GM21529 (cell line): ENCODE measurements around the gene AGMO.
"Not testable (repeated sequence)": the region's sequence is repeated elsewhere in the genome, so short reads cannot be mapped to it uniquely, and the experiment has no call there.

Experiments
- ATAC-seq: cut with Tn5 transposase; IDR thresholded peaks from one replicate; pipeline ENCODE4 v1.9.1; 2021; ENCODE audit not compliant: unreplicated experiment

The AGMO gene

DNA sequence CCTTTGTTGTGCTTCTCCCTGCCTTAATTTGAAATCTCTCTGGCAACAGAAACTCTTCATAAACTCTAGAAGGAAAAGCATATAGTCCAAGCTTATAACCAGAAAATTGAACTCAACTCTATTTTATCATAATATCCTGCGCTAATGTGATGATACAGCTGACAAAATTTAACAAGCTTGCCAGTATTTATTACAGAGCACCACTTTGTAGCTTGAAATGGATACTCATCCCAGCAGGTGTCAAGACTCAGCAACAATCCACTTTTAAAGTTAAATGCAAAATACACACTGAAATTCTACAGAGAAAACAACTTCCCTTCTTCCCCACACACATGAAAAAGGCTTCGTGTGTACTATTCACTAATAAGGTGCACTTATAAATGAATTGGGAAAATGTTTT, 228.9 kb downstream of the AGMO start:
- ATAC-seq: no peak

DNA sequence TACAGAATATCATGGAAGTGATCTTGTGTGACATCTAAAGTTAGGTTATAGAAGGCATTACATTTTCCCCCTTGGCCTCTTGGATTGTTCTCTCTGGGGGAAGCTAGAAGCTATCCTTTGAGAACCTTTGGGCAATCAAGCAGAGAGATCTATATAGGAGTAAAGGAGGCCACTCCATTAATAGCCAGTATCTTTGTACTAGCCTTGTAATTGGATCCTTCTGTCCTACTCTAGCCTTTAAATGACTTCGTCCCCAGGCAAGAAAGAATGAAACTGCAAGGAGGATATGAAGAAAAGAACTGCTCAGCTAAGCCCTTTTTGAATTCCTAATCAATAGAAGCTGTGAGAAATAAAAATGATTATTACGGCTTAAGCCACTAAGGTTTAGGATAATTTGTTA, 230.9 kb downstream of the AGMO start:
- no peak for ATAC-seq

DNA sequence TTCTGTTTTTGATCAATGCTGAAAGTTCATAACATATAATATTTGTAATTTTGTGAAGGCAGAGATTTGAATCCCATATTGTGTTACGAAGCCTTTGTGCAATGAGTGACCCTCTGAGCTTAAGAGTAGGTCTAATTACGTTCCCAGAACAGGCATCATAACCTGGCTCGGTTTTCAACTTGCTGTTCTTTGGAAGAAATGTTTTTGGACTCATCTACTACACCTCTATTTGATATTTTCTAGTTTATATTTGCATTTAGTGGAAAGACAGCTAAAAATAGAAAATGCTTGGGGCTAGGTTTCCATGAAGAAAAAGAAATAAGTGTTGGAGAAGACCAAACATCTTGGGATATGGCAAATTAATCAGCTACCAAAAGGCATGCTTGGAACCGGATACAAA, 234.8 kb downstream of the AGMO start:
- ATAC-seq: no peak

DNA sequence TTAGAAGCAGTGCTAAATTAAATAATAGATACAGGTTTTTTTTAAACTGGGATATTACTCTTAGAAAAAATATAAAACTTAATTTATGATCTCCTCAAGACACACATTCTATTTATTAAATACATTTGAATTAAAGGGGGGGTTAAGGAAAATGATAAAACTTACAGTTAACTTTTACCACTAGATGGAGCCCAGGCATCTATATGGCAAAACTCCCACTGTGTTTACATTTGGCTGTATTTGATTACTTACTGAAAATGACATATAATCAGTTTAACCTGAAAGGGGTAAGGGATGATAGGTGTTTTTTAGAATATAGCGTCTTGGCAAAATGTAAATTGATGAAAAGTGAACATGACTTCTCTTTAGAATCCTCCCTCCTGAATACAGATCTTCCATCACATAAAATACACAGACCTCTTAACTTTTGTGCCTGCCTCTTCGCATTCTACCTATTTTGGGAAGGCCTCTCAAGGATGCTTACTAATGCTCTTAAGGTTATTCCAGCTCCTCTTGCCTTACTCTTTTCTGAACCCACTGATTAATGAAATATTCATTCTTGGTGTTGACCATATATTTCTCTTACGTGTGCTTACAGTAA, 235.7 kb downstream of the AGMO start:
- ATAC-seq: no peak

DNA sequence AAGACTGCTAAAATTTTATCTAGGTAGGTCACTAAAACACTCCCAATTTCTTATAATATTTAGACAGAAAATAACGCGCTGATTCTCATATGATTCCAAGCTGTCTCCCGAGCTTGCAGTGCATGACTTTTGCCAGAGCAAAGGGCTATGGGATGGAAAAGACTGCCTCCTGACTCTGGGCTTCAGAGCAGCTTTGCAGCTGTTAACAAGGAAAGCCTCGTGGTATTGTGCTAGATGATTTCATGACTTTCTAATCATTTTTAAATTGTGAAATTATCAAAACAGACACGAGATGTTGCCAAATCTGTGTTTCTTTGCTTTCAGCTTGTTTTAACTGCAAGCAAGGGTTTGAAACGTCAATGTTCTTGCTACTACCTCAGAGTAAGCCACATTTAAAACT, 238.3 kb downstream of the AGMO start:
- no peak for ATAC-seq

DNA sequence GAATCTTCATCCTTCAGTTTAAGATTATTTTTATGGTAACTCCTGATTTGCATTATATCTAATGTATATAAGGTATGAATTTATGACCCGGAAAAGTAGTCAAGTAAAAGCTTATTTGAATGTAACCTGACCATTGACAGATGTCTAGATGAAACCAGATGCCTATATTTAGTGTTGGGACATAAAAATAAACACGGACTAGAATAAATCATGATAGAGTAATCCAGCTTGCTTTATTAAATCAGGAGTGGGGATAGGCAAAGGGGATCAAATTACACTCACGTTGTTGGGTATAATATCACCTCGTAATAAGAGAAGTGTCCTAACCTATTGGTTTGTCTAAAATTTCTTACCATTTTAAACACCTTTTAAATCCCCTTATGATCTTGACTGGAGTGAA, 244.6 kb downstream of the AGMO start:
- no peak for ATAC-seq

DNA sequence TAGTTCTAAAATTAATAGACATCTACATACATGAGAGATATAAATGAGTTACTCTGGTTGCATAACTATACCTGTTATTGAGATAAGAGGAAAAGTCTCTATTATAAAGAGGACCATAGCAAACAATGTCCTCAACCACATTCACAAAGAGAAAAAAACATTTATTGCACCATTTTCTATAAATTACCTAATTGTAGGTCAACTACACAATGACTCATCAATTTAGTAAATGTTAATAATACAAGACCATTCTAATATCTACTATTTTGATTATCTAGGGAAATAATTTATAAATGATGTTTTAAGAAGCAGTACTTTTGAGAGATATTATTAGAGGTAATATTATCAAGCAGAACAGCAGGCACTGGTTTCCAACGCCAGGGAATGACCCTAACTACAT, 246.1 kb downstream of the AGMO start:
- no peak for ATAC-seq

DNA sequence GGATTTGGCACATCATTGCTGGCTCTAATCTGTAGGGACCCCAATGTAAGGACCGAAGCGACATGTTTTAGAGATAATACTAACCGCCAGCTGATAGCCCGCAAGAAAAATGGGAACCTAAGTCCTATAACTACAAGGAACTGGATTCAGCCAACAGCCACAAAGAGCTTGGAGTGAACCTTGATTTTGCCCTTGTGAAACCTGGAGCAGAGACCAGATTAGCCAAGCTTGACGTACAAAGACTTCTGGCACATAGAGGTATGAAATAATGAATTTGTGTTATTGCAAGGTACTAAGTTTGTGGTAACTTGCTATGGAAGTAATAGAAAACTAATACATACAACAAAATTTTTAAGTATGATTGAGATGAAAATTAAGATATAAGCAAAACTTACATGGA, 246.9 kb downstream of the AGMO start:
- no peak for ATAC-seq

DNA sequence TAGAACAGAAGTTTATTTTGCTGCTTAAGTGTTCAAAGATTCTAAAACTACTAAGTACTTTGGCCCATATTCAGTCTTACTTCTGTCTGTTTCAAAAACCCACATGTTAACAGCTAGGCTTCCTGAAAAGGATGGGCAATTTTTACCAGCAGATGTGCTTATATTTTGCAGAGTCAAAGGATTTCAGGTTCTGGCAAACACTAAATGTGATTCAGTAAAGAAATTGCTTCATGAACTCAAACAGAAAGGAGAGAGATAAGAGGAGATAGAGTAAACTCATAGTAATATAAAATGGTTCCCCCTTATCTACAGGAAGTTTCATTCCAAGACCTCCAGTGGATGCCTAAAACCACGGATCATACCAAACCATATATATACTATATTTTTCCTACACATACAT, 248.5 kb downstream of the AGMO start:
- no peak for ATAC-seq

DNA sequence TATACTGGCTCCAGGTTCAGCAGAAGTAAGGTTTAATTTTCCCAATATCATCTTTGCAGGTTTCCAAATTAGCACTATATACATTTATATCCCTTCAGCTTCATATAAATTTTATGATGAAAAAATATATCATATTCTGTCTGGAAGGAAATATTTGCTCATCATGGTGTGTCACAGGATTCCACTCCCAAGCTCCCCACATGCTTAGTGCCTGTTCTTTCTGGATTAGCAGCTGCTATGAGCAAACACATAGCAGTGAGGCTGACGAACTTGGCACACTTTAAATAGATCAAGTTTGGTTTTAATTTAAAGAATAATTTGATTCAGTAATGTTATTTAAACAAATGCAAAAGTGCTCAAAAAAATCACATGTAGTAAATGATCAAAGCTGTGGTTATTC, 251.9 kb downstream of the AGMO start:
- ATAC-seq: no peak

DNA sequence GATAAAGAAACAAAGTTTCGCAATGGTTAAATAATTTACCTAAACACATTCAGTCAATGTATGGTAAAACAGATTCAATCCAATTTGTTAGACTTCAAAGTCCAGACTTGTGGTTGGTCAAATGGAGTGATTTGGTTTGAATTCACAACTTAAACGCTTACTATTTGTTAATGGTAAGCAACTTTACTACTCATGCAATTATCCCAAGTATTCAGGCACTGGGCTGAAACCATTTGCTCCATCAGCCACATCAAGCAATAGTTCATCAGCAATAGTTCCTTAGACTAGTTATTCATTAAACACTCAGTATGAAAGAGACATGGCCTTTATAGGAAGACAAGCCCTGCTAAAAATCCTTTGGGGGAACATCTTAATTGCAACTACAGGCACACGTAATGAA, 253.0 kb downstream of the AGMO start:
- no peak for ATAC-seq

DNA sequence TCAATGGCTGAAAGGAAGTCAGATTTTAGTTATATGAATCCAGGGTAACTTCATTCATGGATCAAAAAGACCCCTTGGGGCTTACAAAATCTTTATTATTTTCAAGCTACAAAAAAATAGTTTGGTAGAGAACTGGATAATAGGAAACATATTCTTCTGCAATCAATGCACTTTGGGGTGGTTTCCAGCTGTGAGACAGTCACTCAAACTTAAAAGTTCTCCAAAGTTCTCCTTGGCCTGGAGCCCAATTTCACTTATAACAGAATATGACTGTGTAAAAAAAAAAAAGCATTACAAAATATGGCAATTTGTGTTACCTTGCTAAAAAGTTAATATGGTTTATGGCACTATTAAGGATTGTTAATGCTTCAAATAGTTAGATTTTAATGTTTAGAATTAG, 255.5 kb downstream of the AGMO start:
- ATAC-seq: no peak

DNA sequence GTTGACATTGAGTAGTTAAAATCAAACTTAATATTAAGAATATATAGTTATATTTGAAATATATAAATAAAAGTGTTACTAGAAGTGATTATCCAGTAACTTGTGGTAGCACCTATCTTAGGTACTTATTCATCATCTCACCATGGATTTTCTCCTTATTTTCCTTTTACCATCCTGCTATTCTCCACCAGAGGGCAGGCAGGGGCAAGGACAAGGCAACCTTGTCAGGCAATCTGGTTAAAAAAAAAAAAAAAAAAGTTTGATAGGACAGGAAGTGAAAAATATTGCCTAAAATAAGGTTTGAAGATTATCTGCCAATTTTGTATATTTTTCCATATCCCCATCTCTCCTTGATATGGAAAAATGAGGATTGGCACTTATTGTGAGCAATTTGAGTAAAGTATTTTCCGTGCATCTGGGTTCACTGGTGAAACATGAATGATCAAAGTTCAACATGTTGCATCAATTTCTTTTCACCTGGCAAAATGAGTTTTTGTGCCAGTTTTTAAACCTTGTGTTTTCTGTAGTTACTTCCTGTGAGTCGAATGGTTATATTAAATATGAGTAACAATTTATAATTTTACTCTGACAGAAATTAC, 256.7 kb downstream of the AGMO start:
- ATAC-seq: peak; percentile 68

DNA sequence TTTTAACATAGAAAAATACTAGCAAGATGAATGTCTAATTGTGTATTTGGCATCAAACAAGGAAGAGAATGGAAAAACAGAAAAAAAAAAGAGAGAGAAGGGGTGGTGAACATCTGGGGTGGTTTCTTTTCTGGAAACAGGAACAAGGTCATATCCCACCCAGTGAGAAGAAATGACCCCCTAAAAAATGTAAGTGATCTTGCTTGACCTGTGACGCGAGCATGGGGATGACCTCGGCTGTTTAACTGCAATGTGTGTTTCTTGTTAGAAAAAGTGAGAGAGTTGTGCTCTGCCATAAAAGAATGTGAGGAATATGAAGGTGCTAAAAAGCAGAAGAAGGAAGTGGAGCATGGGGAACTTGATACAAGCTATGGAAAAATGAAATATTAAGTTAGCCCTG, 258.5 kb downstream of the AGMO start:
- ATAC-seq: no peak

DNA sequence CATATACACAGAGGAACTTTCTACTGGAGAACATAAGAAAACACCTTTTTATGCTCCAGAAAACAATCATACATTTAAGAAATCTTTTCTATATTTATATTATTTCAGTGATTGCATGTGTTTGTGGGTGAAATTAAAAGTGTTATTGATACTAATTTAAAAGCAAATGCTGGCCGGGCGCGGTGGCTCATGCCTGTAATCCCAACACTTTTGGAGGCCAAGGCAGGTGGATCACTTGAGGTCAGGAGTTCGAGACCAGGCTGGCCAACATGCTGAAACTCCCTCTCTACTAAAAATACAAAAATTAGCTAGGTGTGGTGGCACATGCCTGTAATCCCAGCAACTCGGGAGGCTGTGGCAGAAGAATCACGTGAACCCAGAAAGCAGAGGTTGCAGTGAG, 260.8 kb downstream of the AGMO start:
- ATAC-seq: not testable (repeated sequence)

DNA sequence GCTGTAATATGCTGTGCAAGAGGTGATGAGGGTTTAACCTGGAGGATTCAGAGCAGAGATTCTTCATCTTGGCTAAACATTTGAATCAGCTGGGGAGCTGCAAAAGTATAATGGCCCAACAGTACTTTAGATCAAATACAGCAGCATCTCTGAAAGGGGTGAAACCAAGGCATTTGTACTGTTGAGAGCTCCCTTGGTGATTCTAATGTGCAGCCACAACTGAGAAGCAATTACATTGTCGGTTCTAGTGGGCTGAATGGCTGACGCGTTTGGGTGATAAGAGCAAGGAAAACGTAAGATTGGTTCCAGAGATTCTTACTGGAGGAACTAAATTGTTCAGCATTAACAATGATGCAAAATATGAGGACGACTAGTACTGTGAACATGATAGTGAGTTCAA, 269.7 kb downstream of the AGMO start:
- no peak for ATAC-seq

DNA sequence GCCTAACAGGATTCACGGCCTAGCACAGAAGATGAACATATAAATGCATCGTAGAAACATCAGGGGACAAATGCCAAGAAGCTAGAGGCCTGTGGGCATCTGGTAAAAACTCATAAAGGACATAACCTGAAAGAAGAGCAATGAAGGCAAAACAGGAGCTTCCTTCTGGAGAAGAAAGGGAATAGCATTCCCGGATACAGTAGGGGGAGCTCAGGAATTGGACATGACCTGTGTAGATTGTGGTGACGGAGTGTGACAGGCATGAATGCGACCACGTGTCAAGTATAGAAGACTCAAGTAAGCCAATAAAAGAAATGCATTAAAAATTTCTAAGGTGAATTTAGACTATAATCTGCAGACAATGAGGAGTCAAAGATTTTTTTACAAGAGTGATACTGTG, 270.1 kb downstream of the AGMO start:
- ATAC-seq: no peak

DNA sequence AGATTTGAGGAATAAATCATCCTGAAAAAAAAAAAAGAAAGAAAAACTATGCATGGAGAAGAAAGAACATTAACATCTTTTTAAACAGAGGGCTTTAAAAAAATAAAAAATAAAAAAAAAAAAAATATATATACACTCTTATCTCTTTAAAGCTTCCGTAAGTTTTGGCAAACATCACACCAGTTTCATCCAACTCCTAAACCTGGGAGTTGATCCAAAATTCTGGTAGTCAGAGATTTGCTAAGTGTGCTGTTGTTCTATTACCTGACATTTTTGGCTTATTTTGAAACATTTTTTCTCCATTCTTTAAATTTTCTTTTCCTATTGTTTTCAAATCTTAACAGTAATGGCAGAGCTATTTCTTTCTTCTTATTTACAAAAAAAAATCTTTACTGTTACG, 273.1 kb downstream of the AGMO start:
- no peak for ATAC-seq

DNA sequence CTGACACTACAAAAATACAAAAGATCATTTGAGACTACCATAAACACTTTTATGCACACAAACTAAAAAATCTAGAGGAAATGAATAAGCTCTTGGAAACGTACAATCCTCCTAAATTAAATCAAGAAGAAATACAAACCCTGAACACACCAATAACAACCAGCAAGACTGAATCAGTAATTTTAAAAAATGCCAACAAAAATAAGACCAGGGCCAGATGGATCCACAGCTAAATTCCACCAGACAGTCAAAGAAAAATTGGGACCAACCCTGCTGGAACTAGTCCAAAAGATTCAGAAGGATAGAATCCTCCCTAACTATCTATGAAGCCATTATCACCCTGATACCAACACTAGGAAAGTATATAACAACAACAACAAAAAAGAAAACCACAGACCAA, 277.4 kb downstream of the AGMO start:
- no peak for ATAC-seq

DNA sequence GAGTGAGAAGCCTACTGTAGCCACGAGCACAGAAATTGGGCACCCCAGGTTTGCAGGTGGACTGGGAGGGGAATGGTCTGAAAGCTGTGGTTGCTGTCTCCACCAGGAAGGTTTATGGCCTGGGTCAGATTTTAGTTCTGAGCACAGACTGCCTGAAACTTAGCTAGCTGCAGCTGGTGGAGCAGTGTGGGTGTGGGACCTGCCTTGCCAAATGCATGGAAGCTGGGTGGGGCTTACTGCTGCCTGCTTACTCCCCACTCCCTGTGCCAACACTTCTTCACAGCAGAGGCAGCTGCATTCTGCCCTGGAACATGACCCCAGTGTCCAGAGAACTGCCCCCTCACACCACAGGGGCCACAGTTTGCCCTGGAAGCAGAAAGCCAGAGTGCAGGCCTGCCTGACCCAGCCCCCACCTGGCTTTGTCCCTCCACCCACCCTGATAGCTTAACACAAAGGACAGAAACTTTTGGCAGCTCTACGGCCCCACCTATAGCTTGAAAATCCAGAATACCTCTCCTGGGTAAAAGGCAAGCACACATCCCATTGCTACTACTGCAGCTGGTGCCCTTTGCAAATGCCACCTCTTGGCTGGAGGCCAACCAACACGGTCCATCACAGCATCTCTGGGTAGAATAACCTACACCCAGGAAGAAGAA, 281.6 kb downstream of the AGMO start:
- no peak for ATAC-seq

DNA sequence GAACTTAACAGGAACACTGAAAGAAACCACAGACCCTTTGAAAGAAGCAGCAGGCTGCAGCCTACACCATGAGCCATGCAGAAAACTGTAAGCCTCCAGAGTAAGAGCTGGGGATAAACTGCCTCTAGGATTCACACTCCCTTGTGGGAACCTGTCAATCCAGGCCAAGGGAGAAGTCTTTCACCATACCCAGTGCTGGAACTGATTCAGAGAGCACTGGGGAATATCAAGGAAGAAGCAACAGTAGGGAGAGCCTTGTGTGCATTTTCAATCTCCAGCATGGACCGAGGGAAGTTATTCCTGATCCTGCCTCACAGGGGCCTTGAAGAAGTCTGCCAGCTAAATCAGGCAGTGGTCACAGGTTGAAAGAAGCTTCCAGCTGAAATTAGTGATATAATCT, 282.2 kb downstream of the AGMO start:
- ATAC-seq: no peak

DNA sequence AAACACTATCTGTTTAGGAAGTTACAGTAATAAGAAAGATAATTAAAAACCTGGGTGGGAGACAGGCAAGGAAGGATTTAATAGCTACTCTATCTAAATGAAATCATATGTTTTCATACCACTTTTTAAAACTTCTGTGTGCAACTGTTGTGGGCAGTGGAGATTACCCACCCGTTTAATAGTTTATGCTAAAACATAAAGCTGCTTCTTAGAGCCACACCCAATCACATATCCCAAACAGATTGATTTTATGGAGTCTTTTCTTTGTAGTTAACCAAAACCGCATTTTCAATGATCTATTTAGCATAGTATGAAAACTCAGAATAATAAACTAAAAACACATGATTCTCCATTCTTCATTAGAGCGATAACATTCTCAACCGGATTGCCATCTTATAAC, 304.1 kb downstream of the AGMO start:
- ATAC-seq: no peak

DNA sequence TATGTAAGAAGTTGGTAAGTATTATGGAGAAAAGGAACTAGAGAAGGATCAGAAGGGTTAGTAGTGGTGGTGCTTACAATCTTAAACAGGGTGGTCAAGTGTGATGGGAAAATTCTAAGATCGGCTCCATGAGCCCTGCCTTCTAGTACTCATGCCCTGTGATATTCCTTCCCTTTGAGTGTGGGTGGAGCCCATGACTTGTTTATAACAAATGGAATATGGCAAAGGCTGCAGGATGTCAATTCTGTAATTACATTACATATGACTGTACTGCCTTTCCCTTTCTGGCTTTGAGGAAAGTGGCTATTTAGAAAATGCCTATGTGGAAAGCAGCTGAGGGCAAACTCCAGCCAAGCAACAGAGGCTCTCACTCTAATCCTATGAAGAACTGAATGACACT, 309.6 kb downstream of the AGMO start:
- ATAC-seq: no peak
